Neuronal stem cell (in vitro differentiated cells): Measurements from ENCODE around the gene CFC1.
"Not testable (repeated sequence)": the region's sequence is repeated elsewhere in the genome, so short reads cannot be mapped to it uniquely, and the experiment has no call there.

ENCODE experiments used
- DNase-seq: peaks from one replicate; pipeline ENCODE4 v3.0.0-alpha.2; 2013; ENCODE audit warnings: low spot score
- H2AFZ ChIP-seq: one replicate; pipeline ENCODE4 v1.6.1; 2013; ENCODE audit warnings: mild to moderate bottlenecking, low read length, inconsistent platforms
- H2AK5ac ChIP-seq: 2 replicates; pipeline ENCODE4 v1.6.1; 2013; ENCODE audit warnings: low read depth, mild to moderate bottlenecking, inconsistent platforms, low read length, moderate library complexity, mixed read lengths
- H2BK120ac ChIP-seq: 2 replicates; pipeline ENCODE4 v1.6.1; 2013; ENCODE audit warnings: low read depth, mild to moderate bottlenecking, inconsistent platforms, low read length, moderate library complexity, mixed read lengths
- H2BK12ac ChIP-seq: one replicate; pipeline ENCODE4 v1.6.1; 2013; ENCODE audit warnings: low read length, inconsistent platforms
- H2BK15ac ChIP-seq: 2 replicates; pipeline ENCODE4 v1.6.1; 2013; ENCODE audit warnings: mild to moderate bottlenecking, low read length, inconsistent platforms, mixed read lengths
- H2BK5ac ChIP-seq: one replicate; pipeline ENCODE4 v1.6.1; 2013; ENCODE audit warnings: inconsistent platforms, mild to moderate bottlenecking, low read length, moderate library complexity
- H3K14ac ChIP-seq: one replicate; pipeline ENCODE4 v1.6.1; 2013; ENCODE audit warnings: low read length, inconsistent platforms
- H3K18ac ChIP-seq: 2 replicates; pipeline ENCODE4 v1.6.1; 2013; ENCODE audit warnings: low read length, inconsistent platforms
- H3K23ac ChIP-seq: 2 replicates; pipeline ENCODE4 v1.6.1; 2013; ENCODE audit warnings: low read depth, mild to moderate bottlenecking, mixed read lengths, low read length, inconsistent platforms; ENCODE audit not compliant: poor library complexity
- H3K27ac ChIP-seq: replicated peaks from 3 replicates; pipeline ENCODE4 v1.5.1; 2013; ENCODE audit warnings: low read length, inconsistent platforms
- H3K27me3 ChIP-seq, 3 experiments: 2 replicates each; pipeline ENCODE4 v1.6.1; 2013; ENCODE audit warnings: low read length in 3 of 3, mild to moderate bottlenecking in 2 of 3, inconsistent platforms in 1 of 3, low read depth in 1 of 3, mixed read lengths in 1 of 3, moderate library complexity in 1 of 3; ENCODE audit not compliant: control insufficient read depth in 3 of 3, insufficient read depth in 3 of 3
- H3K36me3 ChIP-seq, 2 donors: replicated peaks in 1 of 2; 2 replicates each; pipeline ENCODE4 v1.6.1; 2013; ENCODE audit warnings: low read length in 2 of 2; ENCODE audit not compliant: control insufficient read depth in 2 of 2, insufficient read depth in 2 of 2
- H3K4ac ChIP-seq: 2 replicates; pipeline ENCODE4 v1.6.1; 2013; ENCODE audit warnings: inconsistent platforms, mild to moderate bottlenecking, low read length, moderate library complexity
- H3K4me1 ChIP-seq, 2 donors: 1 replicate in 1 of 2; 2 replicates in 1 of 2; pipeline ENCODE4 v1.6.1; 2013; ENCODE audit warnings: low read length in 2 of 2, low read depth in 1 of 2; ENCODE audit not compliant: control insufficient read depth in 2 of 2, insufficient read depth in 1 of 2
- H3K4me2 ChIP-seq: one replicate; pipeline ENCODE4 v1.6.1; 2013; ENCODE audit warnings: mild to moderate bottlenecking, low read length, inconsistent platforms; ENCODE audit not compliant: insufficient read depth, poor library complexity, severe bottlenecking
- H3K4me3 ChIP-seq, 2 donors: 2 replicates each; pipeline ENCODE4 v1.5.1; 2013; ENCODE audit warnings: low read length in 2 of 2, mild to moderate bottlenecking in 2 of 2, inconsistent platforms in 1 of 2, moderate library complexity in 1 of 2
- H3K79me1 ChIP-seq: one replicate; pipeline ENCODE4 v1.6.1; 2013; ENCODE audit warnings: low read depth, mild to moderate bottlenecking, inconsistent platforms, low read length, moderate library complexity
- H3K9ac ChIP-seq: one replicate; pipeline ENCODE4 v1.6.1; 2013; ENCODE audit warnings: mild to moderate bottlenecking, low read depth, low read length, inconsistent platforms; ENCODE audit not compliant: poor library complexity
- H3K9me3 ChIP-seq, 2 donors: replicated peaks in 1 of 2; 2 replicates each; pipeline versions ENCODE3 to v1.6.1; 2013; ENCODE audit warnings: low read length in 2 of 2, mild to moderate bottlenecking in 2 of 2, inconsistent platforms in 1 of 2, low read depth in 1 of 2, mixed read lengths in 1 of 2, moderate library complexity in 1 of 2; ENCODE audit not compliant: control insufficient read depth in 2 of 2, insufficient read depth in 1 of 2
- H4K8ac ChIP-seq: one replicate; pipeline ENCODE4 v1.6.1; 2013; ENCODE audit warnings: low read depth, mild to moderate bottlenecking, inconsistent platforms, low read length, moderate library complexity
- H4K91ac ChIP-seq: one replicate; pipeline ENCODE4 v1.6.1; 2013; ENCODE audit warnings: low read length, low read depth, mild to moderate bottlenecking, inconsistent platforms; ENCODE audit not compliant: poor library complexity
- WGBS, 2 donors: extraction: QIAGEN DNeasy Blood & Tissue Kit; methylation state at CpG; one replicate each; pipeline ENCODE4 v1.1.7; 2013; ENCODE audit warnings: missing lambda C conversion rate in 2 of 2, mixed read lengths in 1 of 2; ENCODE audit not compliant: insufficient read length in 2 of 2, insufficient replicate concordance in 1 of 2; ENCODE audit errors: extremely low coverage in 2 of 2; 5-methylcytosine and 5-hydroxymethylcytosine counted together

Gene CFC1

DNA sequence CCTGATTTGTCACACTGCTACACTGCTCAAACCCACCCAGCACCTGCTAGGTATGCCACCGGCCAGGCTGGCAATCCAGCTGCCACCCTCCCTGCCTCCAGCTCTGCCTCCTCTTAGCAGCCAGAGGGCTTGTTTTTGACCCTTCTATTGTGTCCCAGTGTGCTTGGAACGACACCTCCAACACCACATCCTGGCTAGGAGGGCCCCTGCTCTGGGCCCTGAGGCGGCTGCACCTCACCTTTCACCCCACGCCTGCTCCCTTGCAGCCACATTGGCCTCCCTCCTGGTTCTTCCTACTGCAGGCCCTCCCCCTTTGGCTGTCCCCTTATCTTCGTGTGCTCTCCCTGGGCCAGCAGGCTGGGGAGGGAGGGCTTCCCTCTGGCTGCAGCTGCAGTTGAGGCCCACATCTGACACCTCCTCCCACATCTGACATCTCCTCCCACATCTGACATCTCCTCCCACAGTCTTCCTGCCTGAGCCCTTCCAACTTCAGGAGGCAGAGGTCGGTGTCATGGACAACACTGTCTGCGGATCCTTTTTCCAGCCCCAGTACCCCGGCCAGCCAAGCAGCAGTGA, 23.1 kb downstream of the CFC1 start:
- not testable (repeated sequence) for H4K91ac ChIP-seq, H3K4me3 ChIP-seq, H2AFZ ChIP-seq, H3K27me3 ChIP-seq, H2BK5ac ChIP-seq, H2BK120ac ChIP-seq, DNase-seq, H3K79me1 ChIP-seq, H3K36me3 ChIP-seq, H2BK12ac ChIP-seq, H3K9ac ChIP-seq, H3K9me3 ChIP-seq, H3K27ac ChIP-seq, H4K8ac ChIP-seq, H3K23ac ChIP-seq, H3K4ac ChIP-seq, H2BK15ac ChIP-seq, H3K4me2 ChIP-seq, H2AK5ac ChIP-seq, H3K4me1 ChIP-seq, H3K14ac ChIP-seq, H3K18ac ChIP-seq
- no CpG with 5 or more reads among the region's 8 CpGs for WGBS, 2 donors

GRCh38 chr2:130574230-130574629, 25.1 kb downstream of the CFC1 start:
- H3K27me3 ChIP-seq, H3K14ac ChIP-seq, H2AK5ac ChIP-seq, H3K36me3 ChIP-seq, H2BK12ac ChIP-seq, H3K27ac ChIP-seq, H2AFZ ChIP-seq, H3K23ac ChIP-seq, H3K9ac ChIP-seq, H3K9me3 ChIP-seq, H3K4ac ChIP-seq, H2BK15ac ChIP-seq, H2BK5ac ChIP-seq, H4K91ac ChIP-seq, H3K4me2 ChIP-seq, H3K79me1 ChIP-seq, H4K8ac ChIP-seq, DNase-seq, H3K18ac ChIP-seq, H2BK120ac ChIP-seq, H3K4me3 ChIP-seq, H3K4me1 ChIP-seq: not testable (repeated sequence)
- no CpG with 5 or more reads among the region's 13 CpGs for WGBS, 2 donors

DNA sequence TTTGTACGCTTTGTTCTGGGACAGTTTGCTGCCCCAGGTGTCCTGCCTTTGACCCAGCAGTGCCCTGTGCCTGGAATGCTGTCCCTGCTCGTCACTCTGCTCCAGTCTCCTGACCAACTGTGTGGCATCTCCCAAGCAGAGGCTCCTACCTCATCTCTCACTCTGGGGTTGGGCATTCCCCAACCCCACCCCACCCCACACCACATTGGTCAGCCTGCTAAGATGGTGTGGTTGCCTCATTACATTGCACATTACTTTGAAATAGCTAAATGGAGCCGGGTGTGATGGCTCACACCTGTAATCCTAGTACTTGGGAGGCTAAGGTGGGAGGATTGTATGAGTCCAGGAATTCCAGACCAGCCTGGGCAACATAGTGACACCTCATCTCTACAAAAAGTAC, 27.4 kb downstream of the CFC1 start:
- H2AK5ac ChIP-seq, H2BK5ac ChIP-seq, H3K4me1 ChIP-seq, H3K4ac ChIP-seq, H2BK15ac ChIP-seq, H2AFZ ChIP-seq, H4K8ac ChIP-seq, H3K9me3 ChIP-seq, H3K27me3 ChIP-seq, H4K91ac ChIP-seq, H3K14ac ChIP-seq, H3K18ac ChIP-seq, H3K23ac ChIP-seq, H3K4me3 ChIP-seq, H3K9ac ChIP-seq, H3K79me1 ChIP-seq, DNase-seq, H2BK12ac ChIP-seq, H3K27ac ChIP-seq, H2BK120ac ChIP-seq, H3K36me3 ChIP-seq, H3K4me2 ChIP-seq: not testable (repeated sequence)
- no CpG with 5 or more reads among the region's 3 CpGs for WGBS, 2 donors

- H3K4me3 ChIP-seq, H3K27ac ChIP-seq, H3K36me3 ChIP-seq, H2AFZ ChIP-seq, H3K4me2 ChIP-seq, H3K9me3 ChIP-seq, H4K8ac ChIP-seq, H3K4me1 ChIP-seq, H2BK15ac ChIP-seq, H3K27me3 ChIP-seq, H2AK5ac ChIP-seq, H2BK120ac ChIP-seq, H2BK12ac ChIP-seq, H3K79me1 ChIP-seq, H3K14ac ChIP-seq, H3K18ac ChIP-seq, H2BK5ac ChIP-seq, H3K4ac ChIP-seq, DNase-seq, H3K9ac ChIP-seq, H3K23ac ChIP-seq, H4K91ac ChIP-seq: not testable (repeated sequence)
- no CpG with 5 or more reads among the region's 4 CpGs for WGBS, 2 donors
Observed at GRCh38 chr2:130566165-130566564, 33.2 kb downstream of the CFC1 start.
